SK-N-MC (cell line): ENCODE data around the gene SERPING1.

ENCODE experiments used
- EZH2 ChIP-seq: fragments of 200-600 bp; sonication (generic); IDR thresholded peaks from one replicate; pipeline ENCODE4 v1.6.1; 2017; ENCODE audit warnings: antibody characterized with exemption
- POLR2AphosphoS5 ChIP-seq: IDR thresholded peaks from 2 replicates; pipeline ENCODE4 v1.6.1; 2012; ENCODE audit warnings: mild to moderate bottlenecking, low read depth, low read length, borderline replicate concordance

DNA sequence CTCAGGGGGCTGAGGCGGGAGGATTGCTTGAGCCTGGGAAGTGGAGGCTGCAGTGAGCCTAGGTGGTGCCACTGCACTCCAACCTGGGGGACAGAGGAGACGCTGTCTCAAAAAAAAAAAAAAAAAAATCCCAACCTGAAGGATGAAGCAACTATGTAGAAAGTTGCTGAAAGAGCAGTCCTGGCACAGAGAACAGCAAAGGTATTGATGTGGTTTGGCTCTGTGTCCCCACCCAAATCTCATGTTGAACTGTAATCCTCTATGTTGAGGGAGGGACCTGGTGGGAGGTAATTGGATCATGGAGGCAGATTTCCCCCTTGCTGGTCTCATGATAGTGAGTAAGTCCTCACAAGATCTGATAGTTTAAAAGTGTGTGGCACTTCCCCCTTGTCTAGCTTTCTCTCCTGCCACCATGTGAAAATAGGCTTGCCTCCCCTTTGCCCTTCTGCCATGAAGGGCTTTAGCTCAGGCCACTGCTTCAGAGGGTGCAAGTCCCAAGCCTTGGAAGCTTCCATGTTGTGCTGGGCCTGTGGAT, 10.7 kb upstream of the SERPING1 start:
- no peak for TF ChIP-seq EZH2
- TF ChIP-seq POLR2AphosphoS5, result no peak
